Measurements from ENCODE around the gene MXD3.

The MXD3 gene

GRCh38 chr5:177330991-177331842, 19.5 kb upstream of the MXD3 start:
- no peak overlapping the region for H3K4me3 ChIP-seq
- no peak for TF ChIP-seq CTCF (IDR thresholded peaks at IDR 0.05)
- DNase-seq (ENCODE audit: low spot score): no peak
- H3K27ac ChIP-seq: no peak overlapping the region

GRCh38 chr5:177329883-177330282, 18.2 kb upstream of the MXD3 start:
- H3K4me3 ChIP-seq: no peak overlapping the region

GRCh38 chr5:177328545-177329231, 17.0 kb upstream of the MXD3 start:
- no peak for DNase-seq (ENCODE audit: low spot score)
- H3K27ac ChIP-seq: no peak overlapping the region
- no peak for TF ChIP-seq CTCF (IDR thresholded peaks at IDR 0.05)
- H3K4me3 ChIP-seq: no peak overlapping the region

More at GRCh38 chr5:177329883-177330282, 18.2 kb upstream of the MXD3 start:
- no peak overlapping the region for H3K27ac ChIP-seq
- TF ChIP-seq CTCF (IDR thresholded peaks at IDR 0.05): no peak
- DNase-seq (ENCODE audit: low spot score): no peak

- Histone ChIP-seq H3K4me3 (no peak overlapping the region), H3K27ac (peak overlapping the region in 1 of 2 donors; percentile 63)
- DNase-seq (ENCODE audit: low spot score): no peak
- TF ChIP-seq CTCF (IDR thresholded peaks at IDR 0.05): no peak
These were observed 16.1 kb upstream of the MXD3 start for GRCh38 chr5:177327539-177328522.

- DNase-seq (ENCODE audit: low spot score): no peak
- Histone ChIP-seq H3K27ac (no peak overlapping the region), H3K4me3 (no peak overlapping the region)
- no peak for TF ChIP-seq CTCF (IDR thresholded peaks at IDR 0.05)
These were observed 14.2 kb upstream of the MXD3 start for GRCh38 chr5:177325868-177326381.

GRCh38 chr5:177320879-177321278, 9.2 kb upstream of the MXD3 start:
- TF ChIP-seq CTCF (IDR thresholded peaks at IDR 0.05): no peak
- Histone ChIP-seq H3K4me3 (no peak overlapping the region), H3K27ac (no peak overlapping the region)
- no peak for DNase-seq (ENCODE audit: low spot score)

All from coronary artery (tissue), 2 donors.